ENCODE data around the gene MAN1C1. TPM values are rescaled to one million over a fixed set of nuclear protein-coding genes. Genes with fewer than 3 reads are reported as not detected.
A peak's percentile ranks its signal among the peaks of the same experiment; 100 is the strongest.

MAN1C1 gene
- total and polyA plus RNA-seq, 9 of the 15 experiments (the other 6 are each of a cell fraction or from before 2014, with no cell fraction given), result 0.04 to 0.44 (median 0.10) TPM; not detected in 3

DNA sequence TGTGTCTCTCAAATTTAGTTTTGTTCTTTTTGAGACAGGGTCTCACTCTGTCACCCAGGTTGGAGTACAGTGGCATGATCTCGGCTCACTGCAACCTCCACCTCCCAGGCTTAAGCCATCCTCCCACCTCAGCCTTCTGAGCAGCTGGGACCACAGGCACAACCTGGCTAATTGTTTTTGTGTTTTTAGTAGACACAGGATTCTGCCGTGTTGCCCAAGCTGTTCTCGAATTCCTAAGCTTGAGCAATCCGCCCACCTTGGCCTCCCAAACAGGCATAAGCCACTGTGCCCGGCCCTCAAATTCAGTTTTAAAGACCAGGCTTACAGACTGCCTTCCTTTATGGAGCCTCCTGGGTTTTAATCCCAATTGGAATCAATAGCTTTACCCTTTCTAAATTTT is 99.7 kb downstream of the MAN1C1 start:
- H3K36me3 ChIP-seq (ENCODE audit: control insufficient read depth, insufficient read depth, low read length), result no peaks in the 10 kb centered on the region
- H3K9me3 ChIP-seq (replicated peaks; ENCODE audit: control insufficient read depth, insufficient read depth, low read depth, low read length), result no peaks in the 10 kb centered on the region
- intact Hi-C loops (cut with micrococcal nuclease) (no loop called here), in situ Hi-C loops (cut with MboI) (no loop called here)
- no peak overlapping the region for H3K4me3 ChIP-seq
- DNase-seq (ENCODE audit: extremely low read depth in 1 of 4, low spot score in 3 of 4), result no peak
- POLR2A ChIA-PET, result interaction anchor here (0.7 to 1.4 kb wide), 2 partner anchors 11 to 50 kb away, joined by 3 read pairs; no protein-coding TSS in a partner anchor
- H3K4me1 ChIP-seq (replicated peaks in 1 of 2; ENCODE audit: control insufficient read depth in 2 of 2, insufficient read depth in 2 of 2, low read length in 2 of 2), result peaks cover 0 to 7% of the 10 kb centered on the region in 2 experiments; a peak in 2 of 5 replicates
- FAIRE-seq, result no peak
- H3K4me2 ChIP-seq (ENCODE audit: insufficient read depth, low read length), result no peak overlapping the region
- H3K79me2 ChIP-seq (ENCODE audit: control insufficient read depth, insufficient read depth, low read length), result no peaks in the 10 kb centered on the region
- peaks cover 6 to 8% of the 10 kb centered on the region in 2 experiments; a peak in 4 of 5 replicates for H3K27me3 ChIP-seq (ENCODE audit: control insufficient read depth in 2 of 2, insufficient read depth in 2 of 2, low read length in 2 of 2)
- peak; percentile 38; the same call in 2 of the 3 replicates for ATAC-seq
- H3K9ac ChIP-seq (ENCODE audit: insufficient read depth in 1 of 2, low read depth in 2 of 2, low read length in 2 of 2), result no peak overlapping the region
- H3K27ac ChIP-seq (ENCODE audit: extremely low read depth, low read depth, low read length), result no peak overlapping the region
- TF ChIP-seq L3MBTL2 (IDR thresholded peaks at IDR 0.05) (peak; percentile 7; the same call in 1 of the 2 replicates), MYBL2 (IDR thresholded peaks at IDR 0.05; ENCODE audit: low read depth) (no peak), MYBL2 (CRISPR knock-in tag; IDR thresholded peaks at IDR 0.05; ENCODE audit: borderline replicate concordance) (no peak), PHB (CRISPR knock-in tag; IDR thresholded peaks at IDR 0.05) (no peak), RBM14 (IDR thresholded peaks at IDR 0.05; ENCODE audit: borderline replicate concordance, insufficient read depth, low read depth, low read length) (no peak), ATF1 (CRISPR knock-in tag; IDR thresholded peaks at IDR 0.05) (no peak), ATF1 (tag; IDR thresholded peaks at IDR 0.05) (0 out of 2 replicates have a peak, but pooled peaks have one; percentile 26)
- TF ChIP-seq, protein P1, sequence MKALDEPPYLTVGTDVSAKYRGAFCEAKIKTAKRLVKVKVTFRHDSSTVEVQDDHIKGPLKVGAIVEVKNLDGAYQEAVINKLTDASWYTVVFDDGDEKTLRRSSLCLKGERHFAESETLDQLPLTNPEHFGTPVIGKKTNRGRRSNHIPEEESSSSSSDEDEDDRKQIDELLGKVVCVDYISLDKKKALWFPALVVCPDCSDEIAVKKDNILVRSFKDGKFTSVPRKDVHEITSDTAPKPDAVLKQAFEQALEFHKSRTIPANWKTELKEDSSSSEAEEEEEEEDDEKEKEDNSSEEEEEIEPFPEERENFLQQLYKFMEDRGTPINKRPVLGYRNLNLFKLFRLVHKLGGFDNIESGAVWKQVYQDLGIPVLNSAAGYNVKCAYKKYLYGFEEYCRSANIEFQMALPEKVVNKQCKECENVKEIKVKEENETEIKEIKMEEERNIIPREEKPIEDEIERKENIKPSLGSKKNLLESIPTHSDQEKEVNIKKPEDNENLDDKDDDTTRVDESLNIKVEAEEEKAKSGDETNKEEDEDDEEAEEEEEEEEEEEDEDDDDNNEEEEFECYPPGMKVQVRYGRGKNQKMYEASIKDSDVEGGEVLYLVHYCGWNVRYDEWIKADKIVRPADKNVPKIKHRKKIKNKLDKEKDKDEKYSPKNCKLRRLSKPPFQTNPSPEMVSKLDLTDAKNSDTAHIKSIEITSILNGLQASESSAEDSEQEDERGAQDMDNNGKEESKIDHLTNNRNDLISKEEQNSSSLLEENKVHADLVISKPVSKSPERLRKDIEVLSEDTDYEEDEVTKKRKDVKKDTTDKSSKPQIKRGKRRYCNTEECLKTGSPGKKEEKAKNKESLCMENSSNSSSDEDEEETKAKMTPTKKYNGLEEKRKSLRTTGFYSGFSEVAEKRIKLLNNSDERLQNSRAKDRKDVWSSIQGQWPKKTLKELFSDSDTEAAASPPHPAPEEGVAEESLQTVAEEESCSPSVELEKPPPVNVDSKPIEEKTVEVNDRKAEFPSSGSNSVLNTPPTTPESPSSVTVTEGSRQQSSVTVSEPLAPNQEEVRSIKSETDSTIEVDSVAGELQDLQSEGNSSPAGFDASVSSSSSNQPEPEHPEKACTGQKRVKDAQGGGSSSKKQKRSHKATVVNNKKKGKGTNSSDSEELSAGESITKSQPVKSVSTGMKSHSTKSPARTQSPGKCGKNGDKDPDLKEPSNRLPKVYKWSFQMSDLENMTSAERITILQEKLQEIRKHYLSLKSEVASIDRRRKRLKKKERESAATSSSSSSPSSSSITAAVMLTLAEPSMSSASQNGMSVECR (CRISPR knock-in tag; IDR thresholded peaks at IDR 0.05), result 0 out of 2 replicates have a peak, but pooled peaks have one; percentile 9
- TF ChIP-seq, protein P2, sequence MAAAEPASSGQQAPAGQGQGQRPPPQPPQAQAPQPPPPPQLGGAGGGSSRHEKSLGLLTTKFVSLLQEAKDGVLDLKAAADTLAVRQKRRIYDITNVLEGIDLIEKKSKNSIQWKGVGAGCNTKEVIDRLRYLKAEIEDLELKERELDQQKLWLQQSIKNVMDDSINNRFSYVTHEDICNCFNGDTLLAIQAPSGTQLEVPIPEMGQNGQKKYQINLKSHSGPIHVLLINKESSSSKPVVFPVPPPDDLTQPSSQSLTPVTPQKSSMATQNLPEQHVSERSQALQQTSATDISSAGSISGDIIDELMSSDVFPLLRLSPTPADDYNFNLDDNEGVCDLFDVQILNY (CRISPR knock-in tag; IDR thresholded peaks at IDR 0.05), result no peak
- TF ChIP-seq, protein P3, sequence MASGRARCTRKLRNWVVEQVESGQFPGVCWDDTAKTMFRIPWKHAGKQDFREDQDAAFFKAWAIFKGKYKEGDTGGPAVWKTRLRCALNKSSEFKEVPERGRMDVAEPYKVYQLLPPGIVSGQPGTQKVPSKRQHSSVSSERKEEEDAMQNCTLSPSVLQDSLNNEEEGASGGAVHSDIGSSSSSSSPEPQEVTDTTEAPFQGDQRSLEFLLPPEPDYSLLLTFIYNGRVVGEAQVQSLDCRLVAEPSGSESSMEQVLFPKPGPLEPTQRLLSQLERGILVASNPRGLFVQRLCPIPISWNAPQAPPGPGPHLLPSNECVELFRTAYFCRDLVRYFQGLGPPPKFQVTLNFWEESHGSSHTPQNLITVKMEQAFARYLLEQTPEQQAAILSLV (tag; IDR thresholded peaks at IDR 0.05), result no peak
- TF ChIP-seq, protein P4, sequence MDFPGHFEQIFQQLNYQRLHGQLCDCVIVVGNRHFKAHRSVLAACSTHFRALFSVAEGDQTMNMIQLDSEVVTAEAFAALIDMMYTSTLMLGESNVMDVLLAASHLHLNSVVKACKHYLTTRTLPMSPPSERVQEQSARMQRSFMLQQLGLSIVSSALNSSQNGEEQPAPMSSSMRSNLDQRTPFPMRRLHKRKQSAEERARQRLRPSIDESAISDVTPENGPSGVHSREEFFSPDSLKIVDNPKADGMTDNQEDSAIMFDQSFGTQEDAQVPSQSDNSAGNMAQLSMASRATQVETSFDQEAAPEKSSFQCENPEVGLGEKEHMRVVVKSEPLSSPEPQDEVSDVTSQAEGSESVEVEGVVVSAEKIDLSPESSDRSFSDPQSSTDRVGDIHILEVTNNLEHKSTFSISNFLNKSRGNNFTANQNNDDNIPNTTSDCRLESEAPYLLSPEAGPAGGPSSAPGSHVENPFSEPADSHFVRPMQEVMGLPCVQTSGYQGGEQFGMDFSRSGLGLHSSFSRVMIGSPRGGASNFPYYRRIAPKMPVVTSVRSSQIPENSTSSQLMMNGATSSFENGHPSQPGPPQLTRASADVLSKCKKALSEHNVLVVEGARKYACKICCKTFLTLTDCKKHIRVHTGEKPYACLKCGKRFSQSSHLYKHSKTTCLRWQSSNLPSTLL (IDR thresholded peaks at IDR 0.05), result no peak
- CTCF ChIA-PET (ENCODE audit: low intra/inter-chr PET ratio), result no interaction called here
- 37% methylated on average over 5 of the region's 5 CpGs for WGBS (ENCODE audit: insufficient coverage, low coverage, missing lambda C conversion rate)
- no peaks in the 10 kb centered on the region for H4K20me1 ChIP-seq (replicated peaks; ENCODE audit: control insufficient read depth, insufficient read depth, low read length)
- BruUV-seq (replicated peaks), result no TSS peak
- H2AFZ ChIP-seq (ENCODE audit: low read depth, low read length), result peak overlapping the region; percentile 56
- H3K9me1 ChIP-seq (ENCODE audit: control insufficient read depth, insufficient read depth, low read length), result no peaks in the 10 kb centered on the region
